BLaER1 treated with 17β-estradiol and CSF1 and Interleukin-3, amounts not matched to agents 10 nM and 100 nM (cell line): Measurements from ENCODE around the gene PHLPP1.

Experiments
- H3K27ac ChIP-seq, 11 experiments: shearing (Covaris generic); formaldehyde crosslinking; 2 replicates each; pipeline ENCODE4 v1.8.1; 2022
- H3K27me3 ChIP-seq, 11 experiments: shearing (Covaris generic); formaldehyde crosslinking; 2 replicates each; pipeline ENCODE4 v1.8.1; 2022
- H3K36me3 ChIP-seq, 11 experiments: shearing (Covaris generic); formaldehyde crosslinking; 2 replicates each; pipeline ENCODE4 v1.8.1; 2022
- H3K4me1 ChIP-seq, 10 experiments: shearing (Covaris generic); formaldehyde crosslinking; 2 replicates each; pipeline ENCODE4 v1.8.1; 2022
- H3K4me2 ChIP-seq, 11 experiments: shearing (Covaris generic); formaldehyde crosslinking; 2 replicates each; pipeline ENCODE4 v1.8.1; 2022
- H3K4me3 ChIP-seq, 10 experiments: shearing (Covaris generic); formaldehyde crosslinking; 2 replicates each; pipeline ENCODE4 v1.8.1; 2022
- H3K9ac ChIP-seq, 11 experiments: shearing (Covaris generic); formaldehyde crosslinking; 2 replicates each; pipeline ENCODE4 v1.8.1; 2022
- H3K9me3 ChIP-seq, 11 experiments: shearing (Covaris generic); formaldehyde crosslinking; replicated peaks in 1 of 11; 2 replicates each; pipeline ENCODE4 v1.8.1; 2022
- H4K20me1 ChIP-seq, 11 experiments: shearing (Covaris generic); formaldehyde crosslinking; 2 replicates each; pipeline ENCODE4 v1.8.1; 2022
- Cebpa-rat ChIP-seq, 11 experiments: shearing (Covaris generic); IDR thresholded peaks; 2 replicates each; pipeline ENCODE4 v1.8.1; 2022

Gene PHLPP1

GRCh38 chr18:62715436-62715758, at the start of gene PHLPP1:
Gene PHLPP1, plus strand, starts transcription at chr18:62715541. Its CDS starts 143 bp downstream, at chr18:62715684.
- Histone ChIP-seq H3K27me3 (no peaks in the 10 kb centered on the region), H3K9ac (peak within 1 kb of the TSS; percentile 89 to 97 (median 94)), H3K36me3 (no peaks in the 10 kb centered on the region), H3K9me3 (0 out of 22 replicates have a peak, but pooled peaks cover 0 to 3% (median 0%) of the 10 kb centered on the region in 11 experiments), H3K4me1 (peaks cover 18 to 47% (median 34%) of the 10 kb centered on the region in 10 experiments), H3K4me3 (peak within 1 kb of the TSS; percentile 79 to 97 (median 90)), H3K27ac (peak within 1 kb of the TSS; percentile 86 to 96 (median 93)), H4K20me1 (peaks cover 0 to 44% (median 20%) of the 10 kb centered on the region in 11 experiments; a peak in 14 of 22 replicates), H3K4me2 (peak within 1 kb of the TSS; percentile 80 to 93 (median 87))
- TF ChIP-seq Cebpa-rat (IDR thresholded peaks at IDR 0.05) = no peak

- Histone ChIP-seq H3K9me3 (peaks cover 14 to 31% (median 21%) of the 10 kb centered on the region in 11 experiments; a peak in 18 of 22 replicates), H3K9ac (no peak overlapping the region), H4K20me1 (no peaks in the 10 kb centered on the region), H3K27me3 (no peaks in the 10 kb centered on the region), H3K4me3 (no peak overlapping the region), H3K4me2 (no peak overlapping the region), H3K27ac (no peak overlapping the region), H3K4me1 (peaks cover 0 to 2% (median 0%) of the 10 kb centered on the region in 10 experiments; a peak in 2 of 20 replicates), H3K36me3 (no peaks in the 10 kb centered on the region)
- TF ChIP-seq Cebpa-rat (IDR thresholded peaks at IDR 0.05) = no peak
Observed at GRCh38 chr18:62669225-62669624, 46.1 kb upstream of the PHLPP1 start.

- no peak for TF ChIP-seq Cebpa-rat (IDR thresholded peaks at IDR 0.05)
Observed at GRCh38 chr18:62670573-62670972, 44.8 kb upstream of the PHLPP1 start.

GRCh38 chr18:62672600-62672999, 42.7 kb upstream of the PHLPP1 start:
- no peak overlapping the region for H3K4me3 ChIP-seq
- H4K20me1 ChIP-seq = no peaks in the 10 kb centered on the region
- no peaks in the 10 kb centered on the region for H3K27me3 ChIP-seq
- H3K36me3 ChIP-seq = no peaks in the 10 kb centered on the region
- no peak for TF ChIP-seq Cebpa-rat (IDR thresholded peaks at IDR 0.05)
- no peak overlapping the region for H3K4me2 ChIP-seq
- H3K9ac ChIP-seq = no peak overlapping the region
- H3K9me3 ChIP-seq = peaks cover 14 to 42% (median 27%) of the 10 kb centered on the region in 11 experiments; a peak in 19 of 22 replicates
- H3K27ac ChIP-seq = no peak overlapping the region
- no peaks in the 10 kb centered on the region for H3K4me1 ChIP-seq

More at GRCh38 chr18:62670573-62670972, 44.8 kb upstream of the PHLPP1 start:
- Histone ChIP-seq H3K27ac (no peak overlapping the region), H3K27me3 (no peaks in the 10 kb centered on the region), H3K36me3 (no peaks in the 10 kb centered on the region), H4K20me1 (no peaks in the 10 kb centered on the region), H3K4me3 (no peak overlapping the region), H3K9me3 (peaks cover 14 to 37% (median 25%) of the 10 kb centered on the region in 11 experiments; a peak in 19 of 22 replicates), H3K4me2 (no peak overlapping the region), H3K4me1 (no peaks in the 10 kb centered on the region), H3K9ac (no peak overlapping the region)

GRCh38 chr18:62678847-62679485, 36.4 kb upstream of the PHLPP1 start:
- Histone ChIP-seq H3K27me3 (no peaks in the 10 kb centered on the region), H3K9ac (no peak overlapping the region), H3K4me2 (no peak overlapping the region), H3K4me3 (no peak overlapping the region), H4K20me1 (no peaks in the 10 kb centered on the region), H3K27ac (no peak overlapping the region), H3K4me1 (0 out of 20 replicates have a peak, but pooled peaks cover 0 to 3% (median 0%) of the 10 kb centered on the region in 10 experiments), H3K36me3 (0 out of 22 replicates have a peak, but pooled peaks cover 0 to 5% (median 0%) of the 10 kb centered on the region in 11 experiments), H3K9me3 (peaks cover 0 to 17% (median 9%) of the 10 kb centered on the region in 11 experiments; a peak in 7 of 22 replicates)
- no peak for TF ChIP-seq Cebpa-rat (IDR thresholded peaks at IDR 0.05)

GRCh38 chr18:62682371-62682770, 33.0 kb upstream of the PHLPP1 start:
- H3K9ac ChIP-seq = no peak overlapping the region
- H3K4me2 ChIP-seq = no peak overlapping the region
- no peaks in the 10 kb centered on the region for H3K27me3 ChIP-seq
- H3K4me3 ChIP-seq = no peak overlapping the region
- 0 out of 20 replicates have a peak, but pooled peaks cover 0 to 3% (median 0%) of the 10 kb centered on the region in 10 experiments for H3K4me1 ChIP-seq
- peaks cover 0 to 5% (median 0%) of the 10 kb centered on the region in 11 experiments; a peak in 1 of 22 replicates for H3K36me3 ChIP-seq
- H4K20me1 ChIP-seq = no peaks in the 10 kb centered on the region
- no peak overlapping the region for H3K27ac ChIP-seq
- TF ChIP-seq Cebpa-rat (IDR thresholded peaks at IDR 0.05) = no peak
- peaks cover 24 to 33% (median 27%) of the 10 kb centered on the region in 11 experiments for H3K9me3 ChIP-seq

- H3K4me2 ChIP-seq = no peak overlapping the region
- H3K27ac ChIP-seq = no peak overlapping the region
- H3K4me1 ChIP-seq = 0 out of 20 replicates have a peak, but pooled peaks cover 0 to 3% (median 0%) of the 10 kb centered on the region in 10 experiments
- no peak overlapping the region for H3K4me3 ChIP-seq
- H3K9ac ChIP-seq = no peak overlapping the region
- peaks cover 0 to 6% (median 0%) of the 10 kb centered on the region in 11 experiments; a peak in 2 of 22 replicates for H3K36me3 ChIP-seq
- peaks cover 39 to 49% (median 43%) of the 10 kb centered on the region in 11 experiments for H3K9me3 ChIP-seq
- TF ChIP-seq Cebpa-rat (IDR thresholded peaks at IDR 0.05) = no peak
- H3K27me3 ChIP-seq = no peaks in the 10 kb centered on the region
- H4K20me1 ChIP-seq = no peaks in the 10 kb centered on the region
Observed at GRCh38 chr18:62683935-62684334, 31.4 kb upstream of the PHLPP1 start.

- Histone ChIP-seq H4K20me1 (no peaks in the 10 kb centered on the region), H3K9me3 (peaks cover 80 to 91% (median 84%) of the 10 kb centered on the region in 11 experiments), H3K27me3 (no peaks in the 10 kb centered on the region), H3K36me3 (peaks cover 0 to 6% (median 0%) of the 10 kb centered on the region in 11 experiments; a peak in 2 of 22 replicates), H3K4me1 (no peaks in the 10 kb centered on the region), H3K4me3 (no peak overlapping the region; a peak in 1 of 20 replicates), H3K4me2 (no peak overlapping the region), H3K9ac (no peak overlapping the region), H3K27ac (no peak overlapping the region)
- TF ChIP-seq Cebpa-rat (IDR thresholded peaks at IDR 0.05) = no peak
Observed at GRCh38 chr18:62688743-62689317, 26.5 kb upstream of the PHLPP1 start.

GRCh38 chr18:62690236-62690815, 25.0 kb upstream of the PHLPP1 start:
- H3K4me1 ChIP-seq = no peaks in the 10 kb centered on the region
- no peaks in the 10 kb centered on the region for H4K20me1 ChIP-seq
- H3K4me2 ChIP-seq = no peak overlapping the region
- peaks cover 0 to 6% (median 0%) of the 10 kb centered on the region in 11 experiments; a peak in 2 of 22 replicates for H3K36me3 ChIP-seq
- H3K27me3 ChIP-seq = no peaks in the 10 kb centered on the region
- TF ChIP-seq Cebpa-rat (IDR thresholded peaks at IDR 0.05) = no peak
- no peak overlapping the region for H3K9ac ChIP-seq
- H3K27ac ChIP-seq = no peak overlapping the region
- no peak overlapping the region for H3K4me3 ChIP-seq
- H3K9me3 ChIP-seq = peaks cover 75 to 88% (median 79%) of the 10 kb centered on the region in 11 experiments
